Liver (tissue), 9 donors: ENCODE data around the gene COG7. TPM values are rescaled to one million over a fixed set of nuclear protein-coding genes. Genes with fewer than 3 reads are reported as not detected.

Source experiments
- DNase-seq: peaks from one replicate; pipeline ENCODE4 v3.0.0-alpha.2; 2017; ENCODE audit warnings: low spot score
- H3K27ac ChIP-seq, 2 donors: one replicate each; pipeline ENCODE4 v1.7.0; 2013; ENCODE audit warnings: inconsistent platforms in 2 of 2, low read length in 2 of 2, control low read depth in 1 of 2, low read depth in 1 of 2, mild to moderate bottlenecking in 1 of 2
- H3K27me3 ChIP-seq, 4 donors: one replicate each; pipeline versions ENCODE4 v1.6.1 to v1.7.0; 2013; ENCODE audit warnings: low read length in 3 of 4, inconsistent platforms in 1 of 4, mild to moderate bottlenecking in 1 of 4, moderate library complexity in 1 of 4; ENCODE audit not compliant: control insufficient read depth in 4 of 4, insufficient read depth in 4 of 4
- H3K36me3 ChIP-seq, 4 donors: one replicate each; pipeline versions ENCODE4 v1.6.1 to v1.7.0; 2013; ENCODE audit warnings: low read length in 3 of 4, mild to moderate bottlenecking in 3 of 4, low read depth in 1 of 4, moderate library complexity in 1 of 4; ENCODE audit not compliant: control insufficient read depth in 4 of 4, insufficient read depth in 3 of 4
- H3K4me1 ChIP-seq, 4 donors: one replicate each; pipeline versions ENCODE4 v1.6.1 to v1.7.0; 2013; ENCODE audit warnings: low read length in 3 of 4, mild to moderate bottlenecking in 3 of 4, moderate library complexity in 1 of 4; ENCODE audit not compliant: control insufficient read depth in 4 of 4, insufficient read depth in 4 of 4
- H3K4me3 ChIP-seq, 3 donors: one replicate each; pipeline versions ENCODE4 v1.6.1 to v1.7.0; 2013; ENCODE audit warnings: low read length in 3 of 3, control low read depth in 1 of 3, low read depth in 1 of 3, mild to moderate bottlenecking in 1 of 3
- H3K9ac ChIP-seq, 2 donors: one replicate each; pipeline ENCODE4 v1.7.0; 2013; ENCODE audit warnings: low read length in 2 of 2, mild to moderate bottlenecking in 2 of 2, moderate library complexity in 2 of 2, control low read depth in 1 of 2, low read depth in 1 of 2
- H3K9me3 ChIP-seq, 4 donors: one replicate each; pipeline versions ENCODE4 v1.6.1 to v1.7.0; 2013; ENCODE audit warnings: low read length in 3 of 4; ENCODE audit not compliant: control insufficient read depth in 4 of 4
- ATF3 ChIP-seq: IDR thresholded peaks from 2 replicates; pipeline ENCODE4 v1.6.1; 2016; ENCODE audit warnings: antibody characterized with exemption
- CTCF ChIP-seq: fragments of 150-350 bp; IDR thresholded peaks from 2 replicates; pipeline ENCODE4 v1.5.1; 2017; ENCODE audit warnings: improper control_type of control experiment, low read depth, low read length; ENCODE audit not compliant: missing input control
- EGR1 ChIP-seq, 2 donors: IDR thresholded peaks; 2 replicates each; pipeline ENCODE4 v1.6.1; 2016 to 2018; ENCODE audit warnings: antibody characterized with exemption in 2 of 2, low read depth in 2 of 2
- FOXA1 ChIP-seq: IDR thresholded peaks from 2 replicates; pipeline ENCODE4 v1.6.1; 2016; ENCODE audit warnings: antibody characterized with exemption
- FOXA2 ChIP-seq: IDR thresholded peaks from 2 replicates; pipeline ENCODE4 v1.6.1; 2016; ENCODE audit warnings: antibody characterized with exemption
- GABPA ChIP-seq, 2 donors: IDR thresholded peaks in 1 of 2; conservative IDR thresholded peaks in 1 of 2; 2 replicates each; pipeline ENCODE4 v1.6.1; 2016; ENCODE audit warnings: antibody characterized with exemption in 2 of 2, mild to moderate bottlenecking in 1 of 2, moderate library complexity in 1 of 2
- HNF4A ChIP-seq, 2 donors: conservative IDR thresholded peaks; 2 replicates each; pipeline ENCODE4 v1.6.1; 2016; ENCODE audit warnings: antibody characterized with exemption in 2 of 2, mild to moderate bottlenecking in 2 of 2
- HNF4G ChIP-seq: IDR thresholded peaks from 2 replicates; pipeline ENCODE4 v1.6.1; 2016; ENCODE audit warnings: antibody characterized with exemption
- JUND ChIP-seq, 2 donors: IDR thresholded peaks; 2 replicates each; pipeline ENCODE4 v1.6.1; 2016; ENCODE audit warnings: antibody characterized with exemption in 2 of 2
- MAX ChIP-seq: IDR thresholded peaks from 2 replicates; pipeline ENCODE4 v1.6.1; 2016; ENCODE audit warnings: antibody characterized with exemption
- NR2F2 ChIP-seq: IDR thresholded peaks from 2 replicates; pipeline ENCODE4 v1.6.1; 2016; ENCODE audit warnings: antibody characterized with exemption
- RAD21 ChIP-seq, 2 donors: IDR thresholded peaks; 2 replicates each; pipeline ENCODE4 v1.6.1; 2016; ENCODE audit warnings: antibody characterized with exemption in 2 of 2, mild to moderate bottlenecking in 2 of 2
- REST ChIP-seq: IDR thresholded peaks from 2 replicates; pipeline ENCODE4 v1.6.1; 2016; ENCODE audit warnings: antibody characterized with exemption, mild to moderate bottlenecking
- RXRA ChIP-seq, 2 donors: IDR thresholded peaks; 2 replicates each; pipeline ENCODE4 v1.6.1; 2017 to 2018; ENCODE audit warnings: antibody characterized with exemption in 2 of 2, mild to moderate bottlenecking in 1 of 2
- SP1 ChIP-seq: IDR thresholded peaks from 2 replicates; pipeline ENCODE4 v1.6.1; 2018; ENCODE audit warnings: antibody characterized with exemption, mild to moderate bottlenecking
- TAF1 ChIP-seq: conservative IDR thresholded peaks from 2 replicates; pipeline ENCODE4 v1.6.1; 2016; ENCODE audit warnings: antibody characterized with exemption, mild to moderate bottlenecking
- YY1 ChIP-seq: IDR thresholded peaks from 2 replicates; pipeline ENCODE4 v1.6.1; 2016; ENCODE audit warnings: antibody characterized with exemption, mild to moderate bottlenecking
- ZBTB33 ChIP-seq: IDR thresholded peaks from 2 replicates; pipeline ENCODE4 v1.6.1; 2016; ENCODE audit warnings: antibody characterized with exemption
- WGBS: extraction: QIAGEN DNeasy Blood & Tissue Kit; methylation state at CpG from one replicate; pipeline ENCODE4 v1.1.7; 2013; 5-methylcytosine and 5-hydroxymethylcytosine counted together
- polyA plus RNA-seq, 2 donors: library from polyadenylated mRNA; stranded (reverse) in 1 of 2; unstranded in 1 of 2; fragments of 200-250 nt in 1 of 2; fragments of >200 nt in 1 of 2; fragmentation: Nextera tagmentation in 1 of 2; extraction: Ambion mirVana in 1 of 2; gene quantifications; one replicate each; pipeline versions ENCODE4 v1.2.1 to v1.2.3, GENCODE V29; 2013 to 2015
- total RNA-seq, 2 donors: library from RNA; depleted of rRNA; stranded (reverse); fragments of >200 nt; gene quantifications; one replicate each; pipeline ENCODE4 v1.2.3, GENCODE V29; 2014
- donor health status: healthy.
- donor health status: healthy.
- donor health status: healthy.
- donor health status: healthy.
- donor health status: healthy.

Gene COG7
- total and polyA plus RNA-seq, 4 donors, result 5.1 to 11.4 (median 6.6) TPM

- Histone ChIP-seq H3K4me1 (peaks cover 10 to 27% (median 20%) of the 10 kb centered on the region in 4 donors), H3K27me3 (no peaks in the 10 kb centered on the region), H3K27ac (no peak overlapping the region), H3K9ac (no peak overlapping the region), H3K9me3 (no peaks in the 10 kb centered on the region), H3K4me3 (no peak overlapping the region), H3K36me3 (peaks cover 0 to 9% (median 4%) of the 10 kb centered on the region in 4 donors)
- 90% methylated on average over 7 of the region's 7 CpGs for WGBS
- TF ChIP-seq TAF1 (no peak), RXRA (IDR thresholded peaks at IDR 0.05) (no peak), ZBTB33 (no peak), FOXA2 (no peak), ATF3 (no peak), HNF4A (conservative IDR thresholded peaks at IDR 0.05) (no peak), REST (no peak), MAX (no peak), RAD21 (IDR thresholded peaks at IDR 0.05) (no peak), JUND (IDR thresholded peaks at IDR 0.05) (no peak), NR2F2 (no peak), YY1 (no peak), FOXA1 (no peak), HNF4G (no peak)
- DNase-seq, result no peak
These were observed 46.8 kb upstream of the COG7 start for GRCh38 chr16:23499801-23500200.

GRCh38 chr16:23498863-23499262, 45.9 kb upstream of the COG7 start:
- no peak overlapping the region for H3K27ac ChIP-seq
- H3K4me3 ChIP-seq, result no peak overlapping the region
- no peak overlapping the region for H3K9ac ChIP-seq
- peaks cover 3 to 12% (median 10%) of the 10 kb centered on the region in 4 donors for H3K36me3 ChIP-seq
- no peaks in the 10 kb centered on the region for H3K27me3 ChIP-seq
- DNase-seq, result no peak
- WGBS, result 91% methylated on average over 11 of the region's 11 CpGs
- peaks cover 6 to 24% (median 20%) of the 10 kb centered on the region in 4 donors for H3K4me1 ChIP-seq
- no peaks in the 10 kb centered on the region for H3K9me3 ChIP-seq
- TF ChIP-seq FOXA2 (no peak), MAX (no peak), FOXA1 (no peak), HNF4G (no peak), SP1 (no peak), REST (no peak), NR2F2 (no peak), EGR1 (IDR thresholded peaks at IDR 0.05; ENCODE audit: low read depth in 2 of 2) (no peak), CTCF (no peak), RAD21 (IDR thresholded peaks at IDR 0.05) (no peak), GABPA (IDR thresholded peaks at IDR 0.05 in 1 of 2, conservative IDR thresholded peaks at IDR 0.05 in 1 of 2) (no peak), ATF3 (no peak), HNF4A (conservative IDR thresholded peaks at IDR 0.05) (no peak), JUND (IDR thresholded peaks at IDR 0.05) (no peak), YY1 (no peak), TAF1 (no peak)
